GM12873 (cell line): Measurements from ENCODE around the gene RBM47.

ENCODE experiments used
- TF ChIP-seq, protein P1 (sequence below): IDR thresholded peaks from 2 replicates; pipeline ENCODE4 v1.5.1; 2012; ENCODE audit warnings: low read depth, mild to moderate bottlenecking, moderate library complexity, low read length, control low read depth; ENCODE audit not compliant: insufficient read depth; ENCODE audit errors: missing control alignments

The RBM47 gene

DNA sequence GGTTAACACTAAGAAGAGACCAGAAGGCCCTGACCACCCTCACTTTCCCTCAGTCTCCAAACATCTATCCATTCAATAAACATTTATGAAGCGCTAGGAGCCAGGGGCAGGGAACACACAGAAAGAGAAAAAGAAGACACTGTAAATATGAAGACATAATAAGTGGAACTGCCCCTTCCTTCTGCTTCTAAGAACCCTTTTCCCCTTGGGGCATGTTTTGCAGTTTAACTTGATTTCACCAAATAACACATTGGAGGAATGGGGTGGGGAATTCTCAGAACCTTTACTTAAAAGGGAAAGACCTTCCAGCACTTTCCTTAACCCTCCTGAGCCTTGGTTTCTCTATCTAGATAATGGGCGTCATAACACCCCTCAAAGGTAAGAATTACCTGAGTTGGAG, 42.3 kb downstream of the RBM47 start:
- TF ChIP-seq, protein P1, sequence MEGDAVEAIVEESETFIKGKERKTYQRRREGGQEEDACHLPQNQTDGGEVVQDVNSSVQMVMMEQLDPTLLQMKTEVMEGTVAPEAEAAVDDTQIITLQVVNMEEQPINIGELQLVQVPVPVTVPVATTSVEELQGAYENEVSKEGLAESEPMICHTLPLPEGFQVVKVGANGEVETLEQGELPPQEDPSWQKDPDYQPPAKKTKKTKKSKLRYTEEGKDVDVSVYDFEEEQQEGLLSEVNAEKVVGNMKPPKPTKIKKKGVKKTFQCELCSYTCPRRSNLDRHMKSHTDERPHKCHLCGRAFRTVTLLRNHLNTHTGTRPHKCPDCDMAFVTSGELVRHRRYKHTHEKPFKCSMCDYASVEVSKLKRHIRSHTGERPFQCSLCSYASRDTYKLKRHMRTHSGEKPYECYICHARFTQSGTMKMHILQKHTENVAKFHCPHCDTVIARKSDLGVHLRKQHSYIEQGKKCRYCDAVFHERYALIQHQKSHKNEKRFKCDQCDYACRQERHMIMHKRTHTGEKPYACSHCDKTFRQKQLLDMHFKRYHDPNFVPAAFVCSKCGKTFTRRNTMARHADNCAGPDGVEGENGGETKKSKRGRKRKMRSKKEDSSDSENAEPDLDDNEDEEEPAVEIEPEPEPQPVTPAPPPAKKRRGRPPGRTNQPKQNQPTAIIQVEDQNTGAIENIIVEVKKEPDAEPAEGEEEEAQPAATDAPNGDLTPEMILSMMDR: no peak

DNA sequence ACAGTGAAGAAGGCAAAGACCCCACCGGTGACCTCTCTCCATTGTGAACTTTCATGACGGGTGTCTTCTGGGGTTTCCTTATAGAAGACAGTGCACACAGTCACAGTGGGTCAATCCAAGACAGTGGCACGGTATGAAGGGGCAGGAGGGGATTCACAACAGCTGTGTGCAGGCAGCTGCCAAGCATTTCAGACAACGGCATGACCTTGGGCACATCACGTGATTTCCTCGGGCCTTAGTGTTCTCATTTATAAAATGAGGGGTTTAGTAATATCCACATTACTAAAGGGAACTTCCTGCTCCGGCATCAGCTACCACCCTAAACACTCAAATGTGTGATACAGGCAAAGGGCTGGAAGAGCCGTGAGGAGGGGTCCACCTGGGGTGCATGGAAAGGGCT, 42.9 kb downstream of the RBM47 start:
- TF ChIP-seq, protein P1: no peak

GRCh38 chr4:40586034-40586433, 43.6 kb downstream of the RBM47 start:
- TF ChIP-seq, protein P1: no peak

DNA sequence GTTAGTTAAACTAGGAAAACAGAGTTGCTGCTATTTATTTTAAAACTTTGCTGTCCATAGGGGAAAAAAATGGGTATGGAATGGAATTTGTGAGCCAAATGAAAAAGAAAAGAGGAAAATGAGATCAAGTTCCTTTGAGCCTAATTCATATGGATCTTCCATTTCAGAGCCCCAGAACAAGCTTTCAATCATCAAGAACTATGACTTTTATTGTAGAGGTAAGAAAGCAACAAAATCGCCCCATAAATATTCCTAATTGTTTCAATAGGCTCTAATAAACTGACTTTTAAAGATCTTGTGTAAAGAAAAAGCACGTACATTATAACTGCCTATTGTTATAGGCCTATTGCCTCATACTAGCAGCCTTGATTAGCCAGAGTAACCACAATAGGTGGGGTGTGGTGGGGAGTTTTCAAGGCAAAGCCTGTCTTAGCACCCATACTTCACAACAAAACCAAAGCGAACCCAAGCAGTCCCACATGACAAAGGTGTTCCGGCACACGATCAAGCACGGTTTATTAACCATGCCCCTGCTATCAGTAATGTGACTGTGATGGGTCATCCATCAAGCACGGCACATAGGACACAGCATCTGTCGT, 44.4 kb downstream of the RBM47 start:
- TF ChIP-seq, protein P1: no peak

- TF ChIP-seq, protein P1: no peak
Observed at GRCh38 chr4:40584517-40585141, 45.0 kb downstream of the RBM47 start.

GRCh38 chr4:40583850-40584439, 45.7 kb downstream of the RBM47 start:
- TF ChIP-seq, protein P1: no peak

GRCh38 chr4:40582413-40582812, 47.3 kb downstream of the RBM47 start:
- TF ChIP-seq, protein P1: no peak
